Measurements from ENCODE around the gene EML5. TPM values are rescaled to one million over a fixed set of nuclear protein-coding genes. Genes with fewer than 3 reads are reported as not detected.

EML5 gene
- total RNA-seq, 4 donors from 2014 or later: 2.7 to 3.7 (median 3.7) TPM

GRCh38 chr14:88632512-88632911 is 160.2 kb downstream of the EML5 start:
- Histone ChIP-seq H3K4me3 (no peak overlapping the region), H3K4me1 (no peaks in the 10 kb centered on the region), H3K27ac (replicated peaks in 1 of 4) (no peak overlapping the region), H3K27me3 (no peaks in the 10 kb centered on the region), H3K9me3 (no peaks in the 10 kb centered on the region), H3K36me3 (no peaks in the 10 kb centered on the region)
- intact Hi-C loops (cut with DNase I): no loop called here
- no peak for DNase-seq (ENCODE audit: extremely low spot score)
- TF ChIP-seq EP300 (IDR thresholded peaks at IDR 0.05): no peak
- no peak for TF ChIP-seq POLR2AphosphoS5 (IDR thresholded peaks at IDR 0.05)
- no peak for TF ChIP-seq POLR2A (IDR thresholded peaks at IDR 0.05; ENCODE audit: low read depth)
- TF ChIP-seq CTCF (IDR thresholded peaks at IDR 0.05): no peak
- WGBS: 79% methylated on average over 2 of the region's 2 CpGs

- TF ChIP-seq CTCF (IDR thresholded peaks at IDR 0.05): no peak
- no peak for TF ChIP-seq POLR2AphosphoS5 (IDR thresholded peaks at IDR 0.05)
- no peak for TF ChIP-seq POLR2A (IDR thresholded peaks at IDR 0.05; ENCODE audit: low read depth)
- no peak for TF ChIP-seq EP300 (IDR thresholded peaks at IDR 0.05)
- H3K27me3 ChIP-seq: no peaks in the 10 kb centered on the region
- 96% methylated on average over 3 of the region's 3 CpGs for WGBS
- intact Hi-C loops (cut with DNase I): no loop called here
- no peak overlapping the region for H3K4me3 ChIP-seq
- H3K27ac ChIP-seq (replicated peaks in 1 of 4): no peak overlapping the region
- DNase-seq (ENCODE audit: extremely low spot score): no peak
- H3K36me3 ChIP-seq: no peaks in the 10 kb centered on the region
- H3K9me3 ChIP-seq: no peaks in the 10 kb centered on the region
- H3K4me1 ChIP-seq: no peaks in the 10 kb centered on the region
Measured at GRCh38 chr14:88631091-88631490, 161.7 kb downstream of the EML5 start.

DNA sequence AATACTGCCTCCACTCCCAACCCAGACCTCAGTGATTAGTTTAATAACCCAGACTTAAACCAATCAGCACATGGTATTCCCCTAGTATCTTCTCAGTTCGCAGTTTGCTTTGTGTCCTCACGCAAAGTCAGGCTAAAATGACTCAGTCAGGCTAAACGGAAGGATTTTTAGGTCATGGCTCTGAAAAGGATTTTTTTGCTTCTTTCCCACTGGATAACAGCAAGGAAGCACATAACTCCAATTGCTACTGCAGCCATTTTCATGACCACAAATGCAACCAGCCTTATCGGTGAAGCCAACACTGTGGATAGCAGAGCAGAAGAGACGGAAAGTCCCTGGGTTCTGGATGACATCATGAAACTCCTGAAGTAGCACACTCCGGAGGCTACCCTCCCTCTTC is 162.2 kb downstream of the EML5 start:
- 76% methylated on average over 6 of the region's 6 CpGs for WGBS
- intact Hi-C loops (cut with DNase I): no loop called here

DNA sequence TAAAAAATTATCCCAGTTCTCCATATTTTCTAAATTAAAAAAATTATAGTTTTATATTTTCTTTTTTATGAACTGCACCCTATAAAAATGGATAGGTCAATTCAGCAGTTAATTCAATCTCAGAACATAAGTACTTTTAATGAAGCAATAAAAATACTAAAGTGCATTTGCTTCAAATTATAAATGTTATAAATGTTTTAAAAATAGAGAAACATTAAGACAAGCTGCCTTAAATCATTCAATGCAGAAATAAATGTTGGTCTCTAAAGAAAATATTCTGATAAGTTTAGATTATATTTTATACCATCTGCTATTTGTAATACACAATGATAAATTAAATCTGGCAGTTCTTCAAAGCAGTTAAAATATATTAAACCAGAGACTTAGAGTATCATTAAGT is 164.3 kb downstream of the EML5 start:
- no peak for DNase-seq (ENCODE audit: extremely low spot score)
- Histone ChIP-seq H3K9me3 (no peaks in the 10 kb centered on the region), H3K36me3 (no peaks in the 10 kb centered on the region), H3K27me3 (no peaks in the 10 kb centered on the region), H3K27ac (replicated peaks in 1 of 4) (no peak overlapping the region), H3K4me3 (no peak overlapping the region), H3K4me1 (no peaks in the 10 kb centered on the region)
- intact Hi-C loops (cut with DNase I): no loop called here
- no peak for TF ChIP-seq POLR2AphosphoS5 (IDR thresholded peaks at IDR 0.05)
- no peak for TF ChIP-seq CTCF (IDR thresholded peaks at IDR 0.05)
- no peak for TF ChIP-seq POLR2A (IDR thresholded peaks at IDR 0.05; ENCODE audit: low read depth)
- TF ChIP-seq EP300 (IDR thresholded peaks at IDR 0.05): no peak

More for the DNA sequence above, 162.2 kb downstream of the EML5 start:
- no peaks in the 10 kb centered on the region for H3K9me3 ChIP-seq
- H3K27ac ChIP-seq (replicated peaks in 1 of 4): no peak overlapping the region
- no peaks in the 10 kb centered on the region for H3K4me1 ChIP-seq
- no peak for DNase-seq (ENCODE audit: extremely low spot score)
- no peak overlapping the region for H3K4me3 ChIP-seq
- no peak for TF ChIP-seq CTCF (IDR thresholded peaks at IDR 0.05)
- TF ChIP-seq POLR2A (IDR thresholded peaks at IDR 0.05; ENCODE audit: low read depth): no peak
- TF ChIP-seq EP300 (IDR thresholded peaks at IDR 0.05): no peak
- no peak for TF ChIP-seq POLR2AphosphoS5 (IDR thresholded peaks at IDR 0.05)
- H3K36me3 ChIP-seq: no peaks in the 10 kb centered on the region
- no peaks in the 10 kb centered on the region for H3K27me3 ChIP-seq

- DNase-seq (ENCODE audit: extremely low spot score): no peak
- no peaks in the 10 kb centered on the region for H3K27me3 ChIP-seq
- no peak overlapping the region for H3K4me3 ChIP-seq
- no peaks in the 10 kb centered on the region for H3K4me1 ChIP-seq
- no peaks in the 10 kb centered on the region for H3K9me3 ChIP-seq
- intact Hi-C loops (cut with DNase I): no loop called here
- TF ChIP-seq POLR2AphosphoS5 (IDR thresholded peaks at IDR 0.05): no peak
- no peak for TF ChIP-seq POLR2A (IDR thresholded peaks at IDR 0.05; ENCODE audit: low read depth)
- TF ChIP-seq CTCF (IDR thresholded peaks at IDR 0.05): no peak
- H3K27ac ChIP-seq (replicated peaks in 1 of 4): no peak overlapping the region
- H3K36me3 ChIP-seq: no peaks in the 10 kb centered on the region
Measured at GRCh38 chr14:88628033-88628432, 164.7 kb downstream of the EML5 start.
